ENCODE data around the gene SGIP1. TPM values are rescaled to one million over a fixed set of nuclear protein-coding genes. Genes with fewer than 3 reads are reported as not detected.

The SGIP1 gene
- total and polyA plus RNA-seq, 2 of the 8 experiments (the other 6 are each of a cell fraction or from before 2014, with no cell fraction given): 1.4 to 2.1 TPM

- no peak overlapping the region for H3K56ac ChIP-seq (replicated peaks; ENCODE audit: insufficient read length, low read depth, low read length)
- no peaks in the 10 kb centered on the region for H3K27me3 ChIP-seq (replicated peaks in 1 of 4; ENCODE audit: control insufficient read depth in 3 of 4, extremely low read depth in 1 of 4, insufficient read depth in 3 of 4, low read length in 3 of 4)
- no peak for DNase-seq (ENCODE audit: low read depth in 1 of 2, low spot score in 2 of 2)
- H2BK20ac ChIP-seq (ENCODE audit: low read length): no peak overlapping the region
- H3K9me3 ChIP-seq (ENCODE audit: insufficient read depth in 2 of 2, low read depth in 1 of 2, low read length in 1 of 2): no peaks in the 10 kb centered on the region
- H3K79me2 ChIP-seq (ENCODE audit: control insufficient read depth in 1 of 2, insufficient read depth in 2 of 2, low read length in 2 of 2): no peaks in the 10 kb centered on the region
- no peak for FAIRE-seq
- no peak overlapping the region for H2BK15ac ChIP-seq (ENCODE audit: low read length)
- no peak overlapping the region for H3K4ac ChIP-seq (replicated peaks; ENCODE audit: insufficient read length, low read depth, low read length)
- no peaks in the 10 kb centered on the region for H3K4me1 ChIP-seq (replicated peaks in 1 of 4; ENCODE audit: control insufficient read depth in 3 of 4, insufficient read depth in 4 of 4, low read length in 3 of 4)
- H3K79me1 ChIP-seq (ENCODE audit: low read depth, low read length): no peaks in the 10 kb centered on the region
- H3K23me2 ChIP-seq (ENCODE audit: low read depth, low read length): no peaks in the 10 kb centered on the region
- H3K23ac ChIP-seq (ENCODE audit: insufficient read length): no peak overlapping the region
- ChIA-PET CTCF (ENCODE audit: partially characterized antibody) (interaction anchor here (0.6 kb wide), 1 partner anchor 70 kb away, joined by 3 read pairs; no protein-coding TSS in a partner anchor), POLR2A (ENCODE audit: partially characterized antibody) (no interaction called here)
- H2BK5ac ChIP-seq (ENCODE audit: low read depth, low read length): no peak overlapping the region
- H4K5ac ChIP-seq (ENCODE audit: insufficient read length, low read depth, low read length): no peak overlapping the region
- H2AFZ ChIP-seq (ENCODE audit: low read length): no peak overlapping the region
- no peak overlapping the region for H2BK12ac ChIP-seq (ENCODE audit: low read depth, low read length)
- H3K4me3 ChIP-seq (ENCODE audit: extremely low read depth in 1 of 4, insufficient read depth in 2 of 4, low read depth in 3 of 4, low read length in 4 of 4): no peak overlapping the region
- TF ChIP-seq CTBP2 (IDR thresholded peaks at IDR 0.05; ENCODE audit: borderline replicate concordance, insufficient read depth, insufficient read length, low read length) (no peak), TAF1 (IDR thresholded peaks at IDR 0.05; ENCODE audit: low read depth, low read length) (no peak)
- no peak overlapping the region for H3K18ac ChIP-seq (ENCODE audit: extremely low read depth, low read length)
- no peaks in the 10 kb centered on the region for H3K36me3 ChIP-seq (ENCODE audit: control insufficient read depth in 2 of 4, insufficient read depth in 4 of 4, low read length in 3 of 4)
- H3K4me2 ChIP-seq (ENCODE audit: insufficient read depth in 1 of 2, low read depth in 2 of 2, low read length in 2 of 2): no peak overlapping the region
- no peak overlapping the region for H2AK5ac ChIP-seq (ENCODE audit: low read depth, low read length)
- no peaks in the 10 kb centered on the region for H4K20me1 ChIP-seq (replicated peaks in 1 of 2; ENCODE audit: control insufficient read depth in 1 of 2, insufficient read depth in 2 of 2, low read length in 2 of 2)
- H3K14ac ChIP-seq (ENCODE audit: insufficient read length): no peak overlapping the region
- H3K9ac ChIP-seq (replicated peaks in 1 of 4; ENCODE audit: extremely low read depth in 1 of 4, low read depth in 3 of 4, low read length in 3 of 4): no peak overlapping the region
- H4K8ac ChIP-seq (ENCODE audit: extremely low read depth, insufficient read depth, low read length): no peak overlapping the region
- no peak overlapping the region for H4K91ac ChIP-seq (replicated peaks; ENCODE audit: insufficient read length, low read length)
- H3K27ac ChIP-seq (ENCODE audit: low read depth, low read length): no peak overlapping the region
- no peak overlapping the region for H2BK120ac ChIP-seq (replicated peaks; ENCODE audit: low read depth, low read length)
- 91% methylated on average over 1 of the region's 1 CpG; no CpG with 5 or more reads in 1 of the 2 experiments for WGBS, 2 experiments (ENCODE audit: extremely low coverage in 1 of 2, insufficient coverage in 1 of 2, insufficient read length in 1 of 2, insufficient replicate concordance in 2 of 2, low coverage in 1 of 2, low lambda C conversion rate in 2 of 2, missing lambda C conversion rate in 1 of 2)
These were observed 89.9 kb downstream of the SGIP1 start for GRCh38 chr1:66623812-66624211.
